ENCODE results near the gene PRLH. TPM values are rescaled to one million over a fixed set of nuclear protein-coding genes. Genes with fewer than 3 reads are reported as not detected.
A peak's percentile ranks its signal among the peaks of the same experiment; 100 is the strongest.

The PRLH gene
- total RNA-seq, 1 donor from 2014 or later, result not detected

DNA sequence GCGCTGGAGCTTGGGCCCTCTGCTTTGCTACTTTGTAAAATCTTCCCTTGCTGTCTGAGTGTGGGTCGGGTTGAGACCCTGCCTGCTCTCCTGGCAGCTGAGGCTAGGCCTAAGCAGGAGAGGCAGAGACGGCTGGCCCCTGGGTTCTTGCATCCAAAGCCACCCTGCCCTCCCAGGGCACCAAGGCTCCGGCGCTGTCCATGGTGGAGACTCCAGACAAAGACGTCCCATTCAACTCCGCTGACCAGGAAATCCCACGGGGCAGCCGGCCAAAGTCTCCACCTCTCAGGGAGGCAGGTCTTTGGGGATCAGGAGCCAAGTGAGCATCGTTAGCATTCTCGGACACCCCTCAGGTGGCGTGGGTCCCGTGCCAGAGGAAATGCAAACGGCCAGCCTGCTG lies 2.6 kb upstream of the PRLH start:
- no peak for DNase-seq (ENCODE audit: low spot score)

DNA sequence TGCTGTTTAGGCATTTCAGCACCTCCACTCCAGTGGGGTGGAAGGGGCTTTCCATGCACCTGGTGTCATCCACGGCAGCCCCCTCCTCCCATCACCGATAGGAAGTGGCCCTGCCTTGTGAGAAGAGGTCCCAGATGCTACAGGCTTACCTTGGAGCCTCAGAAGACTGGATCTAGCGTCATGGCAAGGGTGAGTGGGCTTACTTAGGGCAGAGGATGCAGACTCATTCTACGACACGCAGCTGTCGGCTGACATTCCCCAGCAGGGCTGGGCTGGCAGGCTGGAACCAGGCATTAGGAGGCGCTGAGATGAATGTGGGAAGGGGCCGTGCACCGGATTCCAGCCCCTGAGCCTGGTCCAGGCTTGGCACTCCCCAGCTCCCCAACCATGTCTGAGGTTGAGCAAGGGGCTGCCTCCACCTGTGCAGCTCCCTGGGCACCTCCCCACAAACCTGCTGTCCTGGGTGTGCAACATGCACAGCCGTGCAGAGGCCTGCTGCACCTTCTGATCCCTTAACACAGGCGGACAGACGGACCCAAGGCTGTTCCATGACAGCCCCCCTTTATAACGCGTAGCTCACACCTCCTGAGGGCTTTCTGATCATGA lies 1.7 kb upstream of the PRLH start:
- DNase-seq (ENCODE audit: low spot score), result no peak

DNA sequence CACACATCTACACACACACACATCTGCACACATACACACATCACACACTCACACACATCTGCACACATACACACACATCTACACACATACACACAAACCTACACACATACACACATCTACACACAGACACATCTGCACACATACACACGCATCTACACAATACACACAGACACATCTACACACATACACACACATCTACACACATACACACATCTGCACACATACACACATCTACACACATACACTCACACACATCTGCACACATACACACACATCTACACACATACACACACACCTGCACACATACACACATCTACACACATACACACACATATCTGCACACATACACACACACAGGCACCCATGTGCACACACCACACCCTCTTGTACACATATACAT lies 400 bp upstream of the PRLH start:
- DNase-seq (ENCODE audit: low spot score), result no peak

DNA sequence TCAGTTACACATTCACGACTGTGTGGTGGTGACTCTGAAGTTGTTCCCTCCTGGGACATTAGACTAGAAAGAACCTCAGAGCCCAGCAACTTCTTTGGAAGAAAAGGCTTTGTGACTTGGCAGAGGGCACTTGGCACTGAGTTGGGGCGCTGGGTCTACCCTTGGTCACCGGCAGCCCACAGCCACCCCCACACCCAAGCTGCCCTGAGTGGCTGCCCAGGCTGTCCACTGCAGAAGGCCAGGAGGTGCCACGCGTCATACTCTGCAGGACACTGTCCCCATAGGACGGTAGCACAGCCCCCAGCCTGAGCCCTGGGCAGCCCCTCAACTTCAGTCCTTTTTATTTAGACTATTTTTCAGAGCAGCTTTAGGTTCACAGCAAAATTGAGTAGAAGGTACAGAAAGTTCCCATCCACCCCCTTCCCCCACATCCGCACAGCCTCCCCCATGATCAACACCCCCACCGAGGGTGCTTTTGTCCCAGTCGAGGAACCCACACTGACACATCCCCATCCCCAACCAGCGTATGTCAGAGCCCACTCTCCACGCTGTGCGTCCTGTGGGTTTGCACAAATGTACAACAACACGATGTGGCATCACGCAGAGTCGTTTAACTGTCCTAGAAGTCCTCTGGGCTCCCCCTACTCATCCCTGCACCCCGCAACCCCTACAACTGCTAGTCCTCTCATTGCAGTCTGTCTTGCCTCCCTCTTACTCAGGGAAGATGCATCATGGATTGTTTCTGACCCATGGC lies 1.1 kb downstream of the PRLH start:
- peak; percentile 79 for DNase-seq (ENCODE audit: low spot score)

DNA sequence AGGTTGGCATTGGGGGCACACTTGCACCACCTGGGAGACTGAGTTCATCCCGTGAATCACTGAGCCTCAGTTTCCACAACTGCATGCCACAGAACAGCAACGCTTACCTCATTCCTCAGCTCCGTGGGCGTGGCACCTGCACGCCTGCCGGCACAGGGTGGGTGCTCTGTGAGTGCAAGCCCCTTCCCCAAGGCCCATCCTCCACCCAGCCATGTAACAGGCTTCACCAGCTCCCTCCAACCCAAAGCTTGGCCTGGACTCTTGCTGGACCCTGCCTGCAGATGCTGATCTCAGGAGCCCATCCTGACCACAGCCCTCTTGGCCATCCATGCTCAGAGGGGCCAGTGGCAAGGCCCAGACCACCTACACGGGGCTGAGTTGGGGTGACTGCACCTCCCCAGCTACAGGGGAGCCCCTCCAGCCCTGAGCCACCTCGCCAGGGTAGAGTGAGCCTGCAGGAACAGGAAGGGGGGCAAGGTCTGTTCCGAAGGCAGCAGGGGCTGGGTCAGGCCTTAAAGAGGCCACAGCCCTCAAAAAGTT lies 1.8 kb downstream of the PRLH start:
- no peak for DNase-seq (ENCODE audit: low spot score)

DNA sequence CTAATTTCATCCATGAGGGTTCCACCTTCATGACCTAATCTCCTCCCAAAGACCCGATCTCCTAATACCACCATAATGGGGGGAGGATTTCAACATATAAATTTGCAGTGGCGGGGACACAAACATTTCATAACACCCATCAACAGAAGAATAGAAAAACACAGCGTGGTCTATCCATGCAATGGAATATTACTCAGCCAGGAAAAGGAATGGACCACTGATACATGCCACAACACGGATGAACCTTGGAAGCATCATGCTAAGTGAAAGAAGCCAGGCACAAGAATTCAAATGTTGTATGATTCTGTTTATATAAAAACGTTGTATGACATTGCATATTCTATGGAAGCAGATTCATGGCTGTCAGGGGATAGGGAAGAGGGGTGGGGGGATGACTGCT lies 2.7 kb downstream of the PRLH start:
- DNase-seq (ENCODE audit: low spot score), result no peak

DNA sequence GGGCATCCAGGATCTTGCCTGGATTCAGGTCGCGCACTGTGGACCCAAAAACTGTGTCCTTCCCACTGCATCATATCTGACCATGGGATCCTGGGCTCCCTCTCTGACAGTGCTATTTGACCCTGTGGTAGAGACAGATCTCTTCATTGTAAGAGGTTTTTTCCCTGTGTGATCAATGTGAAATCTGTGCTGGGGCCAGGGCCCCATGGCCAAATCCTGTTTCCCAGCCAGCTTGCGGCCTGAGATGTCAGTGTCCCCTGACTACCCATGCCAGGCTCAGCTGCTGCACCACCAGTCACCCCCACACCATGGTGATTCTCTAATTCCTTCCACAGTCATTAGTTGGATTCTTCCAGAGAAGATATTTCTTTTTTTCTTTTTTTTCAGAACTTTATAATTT lies 3.5 kb downstream of the PRLH start:
- DNase-seq (ENCODE audit: low spot score), result no peak

DNA sequence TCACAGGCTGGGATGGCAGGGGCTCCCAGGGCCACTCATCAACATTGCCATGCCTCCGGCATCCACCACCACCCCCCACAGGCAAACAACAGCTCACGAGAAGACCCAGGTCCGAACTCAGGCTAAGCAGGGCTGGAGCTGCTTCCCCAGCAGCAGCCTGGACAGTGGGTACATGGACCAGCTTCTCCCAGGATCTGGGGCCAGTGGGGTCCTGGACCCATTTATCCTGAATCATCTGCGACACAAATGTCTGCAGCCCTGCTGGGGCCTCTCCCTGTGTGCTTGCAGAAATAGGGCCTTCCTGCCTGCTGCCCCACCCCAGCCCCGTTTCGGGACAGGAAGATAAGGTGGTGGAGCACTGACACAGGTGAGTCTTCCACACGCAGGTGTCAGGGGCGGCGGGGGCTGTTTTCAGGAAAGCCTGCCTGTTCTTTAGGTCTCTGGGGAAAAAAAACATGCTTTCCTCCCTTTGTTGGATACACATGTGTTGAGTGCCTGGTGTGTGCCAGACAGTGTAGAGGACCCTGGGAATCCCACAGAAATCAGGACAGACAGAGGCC lies 4.5 kb downstream of the PRLH start:
- DNase-seq (ENCODE audit: low spot score), result no peak

DNA sequence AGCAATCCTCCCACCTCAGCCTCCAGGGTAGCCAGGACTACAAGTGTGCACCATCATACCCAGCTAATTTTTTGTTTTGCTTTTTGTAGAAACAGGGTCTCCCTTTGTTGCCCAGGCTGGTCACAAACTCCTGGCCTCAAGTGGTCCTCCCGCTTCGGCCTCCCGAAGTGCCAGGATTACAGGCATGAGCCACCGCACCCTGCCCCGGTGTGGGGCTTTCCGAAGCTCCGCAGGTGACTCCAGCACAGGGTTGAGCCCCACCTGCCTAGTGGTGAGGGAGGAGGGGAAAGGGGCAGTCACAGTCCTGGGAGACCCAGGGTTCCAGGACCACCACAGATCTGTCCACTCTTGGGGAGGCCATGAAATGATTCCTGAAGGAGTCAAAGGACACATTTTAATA lies 5.2 kb downstream of the PRLH start:
- no peak for DNase-seq (ENCODE audit: low spot score)

DNA sequence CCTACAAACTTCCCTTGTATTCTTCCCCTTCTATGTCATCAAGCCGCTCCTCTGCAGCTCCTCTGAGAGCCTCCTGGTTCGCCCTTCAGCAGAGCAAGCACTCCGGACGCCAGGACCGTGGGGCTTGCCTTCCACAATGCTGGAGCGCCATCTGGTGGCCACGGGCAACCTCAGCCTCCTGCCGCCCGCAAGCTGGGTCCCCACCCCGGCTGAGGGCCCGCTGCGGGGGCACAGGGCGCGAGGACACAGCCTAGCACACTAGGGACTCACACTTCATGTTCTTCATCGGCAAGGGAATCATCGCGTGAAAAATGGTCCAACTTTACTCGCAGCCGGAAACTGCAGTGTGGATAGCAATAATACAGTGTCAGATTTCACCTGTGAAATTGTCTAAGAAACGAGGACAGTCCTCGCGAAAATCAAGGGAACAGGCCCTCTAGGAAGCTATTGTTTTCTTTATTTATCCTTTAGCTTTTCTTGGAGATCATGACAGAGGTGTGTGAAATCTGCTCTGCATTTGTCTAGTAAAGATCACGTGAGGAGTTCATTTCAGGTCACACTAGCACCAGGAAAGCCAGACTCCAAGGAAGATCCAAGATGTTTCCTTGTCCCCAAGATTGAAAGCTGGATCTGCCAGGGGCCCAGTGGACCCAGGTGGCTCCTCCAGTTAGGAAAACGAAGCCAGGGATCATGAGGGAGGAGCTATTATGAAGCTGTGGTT lies 5.8 kb downstream of the PRLH start:
- DNase-seq (ENCODE audit: low spot score), result peak; percentile 96

DNA sequence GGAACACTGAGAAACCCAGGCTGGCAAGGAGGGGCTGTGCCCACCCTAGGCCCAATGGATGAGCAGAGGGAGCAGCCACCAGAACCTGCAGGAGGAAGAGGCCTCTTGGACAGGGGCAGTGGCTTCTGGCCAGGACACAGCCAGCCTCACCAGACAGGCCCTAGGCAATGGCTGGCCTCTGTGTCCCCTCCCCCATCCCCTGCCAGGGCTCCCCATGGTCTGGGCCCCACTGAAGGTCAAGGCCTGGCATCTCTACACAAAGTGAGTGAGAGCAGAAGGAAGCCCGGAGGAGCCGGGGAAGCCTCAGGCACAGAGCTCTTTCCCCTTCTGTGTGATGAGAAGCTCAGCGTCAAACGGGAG lies 6.3 kb downstream of the PRLH start:
- DNase-seq (ENCODE audit: low spot score), result no peak

DNA sequence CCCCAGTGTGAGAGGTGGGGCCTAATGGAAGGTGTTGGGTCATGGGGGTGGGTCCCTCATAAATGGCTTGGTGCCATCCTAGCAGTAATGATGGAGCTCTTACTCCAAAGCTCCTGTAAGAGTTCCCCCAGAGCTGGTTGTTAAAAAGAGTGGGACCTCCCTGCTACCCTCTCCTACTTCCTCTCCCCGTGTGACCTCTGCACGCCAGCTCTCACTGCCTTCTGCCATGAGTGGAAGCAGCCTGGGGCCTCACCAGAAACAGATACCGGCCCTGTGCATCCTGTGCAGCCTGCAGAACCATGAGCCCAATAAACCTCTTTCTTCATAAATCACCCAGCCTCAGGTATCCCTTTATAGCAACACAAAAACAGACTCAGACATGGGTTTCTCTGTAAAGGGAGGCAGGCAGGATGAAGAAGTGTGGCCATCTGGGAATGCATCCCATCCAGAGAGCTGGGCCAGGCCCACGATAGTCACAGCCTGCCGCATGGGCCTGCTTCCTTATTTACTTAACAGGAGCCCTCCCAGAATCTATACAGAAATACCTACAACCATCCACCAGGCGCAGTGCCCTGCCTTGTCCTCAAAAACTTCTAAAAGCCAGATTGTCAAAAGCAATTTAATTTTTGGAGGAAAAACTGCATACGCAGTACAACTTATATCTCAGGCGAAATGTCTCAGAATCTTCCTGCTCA lies 7.5 kb downstream of the PRLH start:
- no peak for DNase-seq (ENCODE audit: low spot score)

DNA sequence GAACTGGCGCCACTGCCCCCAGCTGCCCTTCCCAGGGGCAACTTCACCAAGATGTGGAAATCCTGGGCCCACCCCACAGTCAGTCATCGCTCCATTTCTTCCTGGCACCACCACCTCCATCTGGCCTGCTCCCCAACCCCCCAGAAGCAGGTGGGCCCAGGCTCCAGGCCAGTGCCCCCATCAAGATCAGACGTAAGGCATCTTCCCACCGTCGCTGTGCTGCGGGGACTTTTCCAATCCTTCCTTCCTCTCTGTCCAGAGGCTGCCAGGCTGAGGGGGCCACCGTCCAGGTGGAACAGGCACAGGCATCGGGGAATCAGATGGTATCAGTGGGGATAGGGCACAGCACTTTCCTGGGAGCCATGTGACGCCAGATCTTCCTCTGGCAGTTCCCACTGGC lies 8.1 kb downstream of the PRLH start:
- DNase-seq (ENCODE audit: low spot score), result no peak

DNA sequence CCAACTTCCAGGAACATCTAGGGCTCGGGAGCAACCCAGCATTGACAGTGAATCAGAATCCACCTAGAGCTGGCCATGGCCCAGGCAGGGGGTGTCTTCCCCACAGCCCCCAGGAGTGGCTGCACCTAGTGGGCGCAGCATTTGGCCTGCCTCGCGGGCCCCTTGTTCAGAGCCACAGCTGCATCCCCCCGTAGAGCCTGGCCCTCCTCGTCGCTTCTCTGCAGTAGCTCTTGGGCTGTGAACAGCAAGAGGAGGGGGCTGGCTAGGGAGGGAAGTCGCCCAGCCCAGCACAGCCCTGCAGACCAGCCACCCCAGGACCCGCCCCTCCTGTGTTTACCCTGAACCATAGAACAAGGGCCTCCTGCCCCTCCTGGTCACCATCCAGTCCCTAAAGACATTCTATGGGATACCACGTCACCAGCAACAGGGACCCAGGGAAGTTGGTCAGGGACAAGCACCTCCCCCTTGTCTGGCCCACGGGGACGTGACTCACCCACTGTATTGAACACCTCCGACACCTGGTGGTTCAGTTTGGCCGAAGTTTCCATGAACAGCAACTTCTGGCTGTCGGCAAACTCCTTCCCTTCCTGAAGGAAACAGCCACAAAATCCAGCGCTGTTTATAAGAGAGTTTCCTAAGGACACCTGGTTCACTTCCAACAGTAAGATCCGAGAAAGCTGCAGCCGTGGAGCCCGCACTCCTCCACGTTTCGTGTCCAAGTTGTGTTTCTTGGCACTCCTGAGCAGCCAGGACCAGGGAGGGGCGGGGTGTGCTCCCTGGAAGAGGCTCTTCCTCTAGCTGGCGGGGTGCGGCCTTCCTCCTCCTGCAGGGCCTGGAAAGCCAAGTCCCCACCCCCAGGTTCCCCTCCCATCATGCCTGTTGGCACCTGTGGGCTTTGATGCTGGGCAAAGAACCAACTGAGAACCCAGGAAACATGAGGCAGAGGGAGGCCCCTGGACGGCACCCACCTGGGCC lies 8.8 kb downstream of the PRLH start:
- no peak for DNase-seq (ENCODE audit: low spot score)

DNA sequence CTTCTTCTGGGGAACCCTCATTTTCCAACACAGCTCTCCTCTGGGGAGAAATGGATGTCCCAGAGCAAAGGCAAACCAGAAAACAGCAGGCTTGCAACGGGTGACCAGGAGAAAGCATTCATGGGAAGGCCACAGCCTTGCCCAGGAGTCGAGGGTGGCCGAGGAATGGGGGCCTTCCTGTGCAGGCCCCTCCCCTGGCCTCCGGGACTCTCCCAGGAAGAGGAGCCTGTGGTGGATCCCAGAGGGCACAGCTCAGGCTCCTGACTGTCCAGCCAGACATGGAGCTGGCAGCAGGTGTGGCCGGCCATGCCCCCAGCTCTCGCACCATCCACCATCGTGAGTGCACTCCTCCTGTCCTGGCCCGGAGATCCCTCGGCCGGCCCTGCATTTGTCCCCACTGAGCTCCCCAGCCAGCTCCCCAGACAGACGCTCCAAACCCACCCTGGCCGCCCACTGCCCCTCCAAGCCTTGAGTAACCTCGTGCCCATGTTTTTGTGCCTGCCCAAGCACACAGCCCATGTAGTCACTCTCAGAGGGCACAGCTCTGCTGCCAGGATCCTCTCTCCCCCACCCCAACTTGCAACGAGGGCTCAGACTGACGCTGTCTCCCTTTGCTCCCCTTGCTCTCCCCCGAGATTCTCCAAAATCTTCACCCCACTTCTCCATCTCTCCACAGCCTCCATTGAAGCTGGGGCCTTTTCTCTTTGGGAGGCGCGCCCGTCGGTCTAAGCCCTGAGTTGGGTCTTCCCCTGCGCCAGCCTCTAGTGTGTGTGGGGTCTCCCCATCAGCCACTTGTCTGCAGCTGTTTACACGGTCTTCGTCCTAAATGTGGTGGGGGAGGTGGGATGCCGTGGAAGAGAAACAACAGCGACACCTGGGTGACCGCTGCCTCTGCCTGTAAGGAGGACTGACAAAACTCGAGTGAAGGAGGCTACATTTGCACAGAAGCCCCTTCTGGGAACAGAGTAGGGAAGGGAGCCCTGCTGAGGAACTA lies 9.8 kb downstream of the PRLH start:
- no peak for DNase-seq (ENCODE audit: low spot score)

DNA sequence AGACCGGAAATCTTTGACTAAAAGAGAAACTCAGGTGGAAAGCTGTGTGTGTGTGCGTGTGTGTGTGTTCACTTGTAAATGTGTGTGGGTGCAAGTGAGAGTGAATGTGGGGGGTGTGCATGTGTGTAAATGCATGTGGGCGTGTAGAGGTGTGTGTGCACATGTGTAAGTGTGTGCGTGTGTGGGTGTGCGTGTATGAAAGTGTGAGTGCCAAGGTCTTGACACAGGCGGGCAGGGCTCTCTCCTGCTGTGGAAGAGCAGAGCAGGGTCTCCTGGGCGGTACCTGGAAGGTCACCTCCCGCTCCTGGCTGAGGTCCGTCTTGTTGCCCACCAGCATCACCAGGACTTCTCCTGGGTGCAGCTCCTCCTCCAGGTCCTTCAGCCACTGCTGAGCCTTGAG lies 10.6 kb downstream of the PRLH start:
- no peak for DNase-seq (ENCODE audit: low spot score)

DNA sequence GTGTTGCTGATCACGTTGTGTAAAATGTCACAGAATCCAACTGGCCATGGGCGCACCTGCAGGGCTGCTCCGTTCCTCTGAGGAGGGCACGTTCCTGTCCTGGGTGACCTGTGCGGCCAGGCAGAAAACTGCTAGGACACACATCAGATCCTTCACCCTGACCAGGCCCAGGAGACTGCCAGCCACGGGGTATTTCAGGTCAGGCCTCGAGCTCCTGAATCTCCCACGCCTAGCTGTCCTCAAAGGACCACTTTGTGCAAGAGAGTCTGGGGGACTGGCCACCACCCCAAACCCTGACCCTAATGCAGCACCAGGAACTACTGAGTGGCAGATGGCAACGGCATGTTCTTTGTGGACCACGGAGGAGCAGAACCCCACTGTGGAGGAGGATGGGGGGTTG lies 11.1 kb downstream of the PRLH start:
- no peak for DNase-seq (ENCODE audit: low spot score)

DNA sequence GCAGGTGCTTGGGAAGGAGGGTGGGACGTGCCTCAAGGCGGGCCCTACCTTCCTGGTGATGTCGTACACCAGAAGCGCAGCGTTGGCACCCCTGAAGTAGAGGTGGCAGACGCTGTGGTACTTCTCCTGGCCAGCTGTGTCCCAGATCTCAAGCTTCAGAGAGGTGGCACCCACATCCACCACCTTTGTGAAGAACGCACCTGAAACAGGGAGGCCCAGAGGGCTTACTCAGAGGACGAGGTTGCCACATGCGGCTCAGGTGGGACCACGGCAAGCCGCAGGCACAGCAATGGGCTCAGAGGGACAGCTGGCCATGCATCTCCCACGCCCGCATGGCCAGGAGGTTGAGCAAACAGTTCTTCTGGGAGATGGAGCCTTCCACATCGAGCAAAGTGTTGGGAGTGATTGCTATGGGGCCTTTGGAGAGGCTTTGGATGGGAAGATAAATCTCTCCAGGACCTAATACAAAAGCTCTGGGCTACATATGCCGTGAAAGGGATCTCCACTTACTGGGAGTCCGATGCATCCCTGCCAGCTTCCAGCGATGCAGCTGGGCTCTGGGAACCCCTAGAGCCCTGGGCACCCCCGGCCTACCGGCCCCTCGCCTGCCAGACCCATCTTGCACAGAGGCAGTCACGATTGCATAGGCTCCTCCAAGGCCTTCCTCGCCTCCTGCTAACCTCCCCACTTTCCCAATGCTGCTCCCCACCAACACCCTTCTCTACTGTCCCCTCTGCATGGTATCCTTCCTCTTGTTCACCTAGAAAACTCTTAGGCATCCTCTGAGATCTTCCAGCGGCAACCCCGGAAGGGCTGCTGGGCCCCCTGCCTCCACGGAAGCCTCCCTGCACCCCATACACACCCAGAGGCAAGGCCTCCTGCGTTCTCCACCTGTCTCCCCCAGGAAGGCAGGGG lies 11.8 kb downstream of the PRLH start:
- no peak for DNase-seq (ENCODE audit: low spot score)
